AG09309 (cell line): ENCODE results near the gene SNX32.

ENCODE experiments used
- DNase-seq: peaks from one replicate; pipeline ENCODE4 v3.0.0-alpha.2; 2010; ENCODE audit warnings: low read depth
- H3K4me3 ChIP-seq: 2 replicates; pipeline ENCODE4 v1.5.1; 2011; ENCODE audit warnings: mild to moderate bottlenecking, low read depth, low read length, moderate library complexity; ENCODE audit not compliant: control insufficient read depth
- TF ChIP-seq, protein P1 (sequence below): IDR thresholded peaks from 2 replicates; pipeline ENCODE4 v1.5.1; 2011; ENCODE audit warnings: mild to moderate bottlenecking, low read depth, low read length, inconsistent platforms; ENCODE audit not compliant: insufficient read depth, control insufficient read depth; ENCODE audit errors: missing control alignments

Gene SNX32

DNA sequence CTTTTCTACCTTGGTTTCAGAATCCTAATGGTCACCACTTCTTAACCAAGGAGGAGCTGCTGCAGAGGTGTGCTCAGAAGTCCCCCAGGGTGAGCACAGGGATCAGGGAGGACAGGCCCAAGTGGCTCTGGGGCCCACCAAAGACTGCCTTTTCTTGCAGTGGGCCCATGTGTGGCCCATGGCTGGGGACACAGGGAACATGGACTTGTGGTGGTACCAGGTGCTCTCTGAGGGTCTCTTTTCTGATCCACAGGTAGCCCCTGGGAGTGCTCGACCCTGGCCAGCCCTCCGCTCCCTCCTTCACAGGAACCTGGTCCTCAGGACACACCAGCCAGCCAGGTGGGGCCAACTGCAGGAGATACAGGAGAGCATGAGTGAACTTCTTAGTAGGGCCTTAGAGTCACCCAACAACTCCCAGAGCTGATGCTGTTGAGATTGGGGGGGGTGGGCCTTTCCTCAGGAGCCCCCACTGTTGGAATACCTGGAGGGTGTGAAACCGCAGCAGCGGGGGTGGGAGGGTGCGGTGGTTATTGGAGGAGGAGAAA is 28.5 kb downstream of the SNX32 start:
- TF ChIP-seq, protein P1, sequence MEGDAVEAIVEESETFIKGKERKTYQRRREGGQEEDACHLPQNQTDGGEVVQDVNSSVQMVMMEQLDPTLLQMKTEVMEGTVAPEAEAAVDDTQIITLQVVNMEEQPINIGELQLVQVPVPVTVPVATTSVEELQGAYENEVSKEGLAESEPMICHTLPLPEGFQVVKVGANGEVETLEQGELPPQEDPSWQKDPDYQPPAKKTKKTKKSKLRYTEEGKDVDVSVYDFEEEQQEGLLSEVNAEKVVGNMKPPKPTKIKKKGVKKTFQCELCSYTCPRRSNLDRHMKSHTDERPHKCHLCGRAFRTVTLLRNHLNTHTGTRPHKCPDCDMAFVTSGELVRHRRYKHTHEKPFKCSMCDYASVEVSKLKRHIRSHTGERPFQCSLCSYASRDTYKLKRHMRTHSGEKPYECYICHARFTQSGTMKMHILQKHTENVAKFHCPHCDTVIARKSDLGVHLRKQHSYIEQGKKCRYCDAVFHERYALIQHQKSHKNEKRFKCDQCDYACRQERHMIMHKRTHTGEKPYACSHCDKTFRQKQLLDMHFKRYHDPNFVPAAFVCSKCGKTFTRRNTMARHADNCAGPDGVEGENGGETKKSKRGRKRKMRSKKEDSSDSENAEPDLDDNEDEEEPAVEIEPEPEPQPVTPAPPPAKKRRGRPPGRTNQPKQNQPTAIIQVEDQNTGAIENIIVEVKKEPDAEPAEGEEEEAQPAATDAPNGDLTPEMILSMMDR, result no peak
- DNase-seq, result no peak
- no peak overlapping the region for H3K4me3 ChIP-seq

DNA sequence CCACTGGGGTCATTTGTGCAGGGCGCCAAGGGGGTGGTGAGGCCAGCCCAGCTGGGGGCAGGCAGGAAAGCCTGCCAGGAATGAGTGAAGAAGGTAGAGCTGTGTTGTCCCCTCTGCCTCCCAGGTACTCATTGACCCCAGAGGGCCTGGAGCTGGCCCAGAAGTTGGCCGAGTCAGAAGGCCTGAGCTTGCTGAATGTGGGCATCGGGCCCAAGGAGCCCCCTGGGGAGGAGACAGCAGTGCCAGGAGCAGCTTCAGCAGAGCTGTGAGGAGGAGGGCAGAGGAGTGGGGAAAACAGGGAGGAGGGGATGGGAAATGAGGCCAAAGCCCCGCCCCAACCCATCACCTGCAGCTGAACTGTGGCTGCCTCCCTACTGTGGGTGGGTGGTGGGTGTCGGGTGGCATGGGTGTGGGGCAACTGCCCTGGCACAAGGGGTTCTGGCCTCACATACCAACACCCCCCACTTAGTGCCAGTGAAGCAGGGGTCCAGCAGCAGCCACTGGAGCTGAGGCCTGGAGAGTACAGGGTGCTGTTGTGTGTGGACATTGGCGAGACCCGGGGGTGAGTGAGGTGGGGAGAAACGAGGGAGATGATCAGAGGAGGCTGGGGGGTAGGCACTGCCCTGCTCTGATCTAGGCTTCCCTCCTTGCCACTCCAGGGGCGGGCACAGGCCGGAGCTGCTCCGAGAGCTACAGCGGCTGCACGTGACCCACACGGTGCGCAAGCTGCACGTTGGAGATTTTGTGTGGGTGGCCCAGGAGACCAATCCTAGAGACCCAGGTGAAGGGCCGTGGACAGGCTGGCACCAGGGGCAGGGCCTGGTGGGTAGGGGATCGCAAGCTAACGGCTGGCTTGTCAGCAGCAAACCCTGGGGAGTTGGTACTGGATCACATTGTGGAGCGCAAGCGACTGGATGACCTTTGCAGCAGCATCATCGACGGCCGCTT is 29.5 kb downstream of the SNX32 start:
- DNase-seq, result no peak
- TF ChIP-seq, protein P1, result no peak
- no peak overlapping the region for H3K4me3 ChIP-seq

DNA sequence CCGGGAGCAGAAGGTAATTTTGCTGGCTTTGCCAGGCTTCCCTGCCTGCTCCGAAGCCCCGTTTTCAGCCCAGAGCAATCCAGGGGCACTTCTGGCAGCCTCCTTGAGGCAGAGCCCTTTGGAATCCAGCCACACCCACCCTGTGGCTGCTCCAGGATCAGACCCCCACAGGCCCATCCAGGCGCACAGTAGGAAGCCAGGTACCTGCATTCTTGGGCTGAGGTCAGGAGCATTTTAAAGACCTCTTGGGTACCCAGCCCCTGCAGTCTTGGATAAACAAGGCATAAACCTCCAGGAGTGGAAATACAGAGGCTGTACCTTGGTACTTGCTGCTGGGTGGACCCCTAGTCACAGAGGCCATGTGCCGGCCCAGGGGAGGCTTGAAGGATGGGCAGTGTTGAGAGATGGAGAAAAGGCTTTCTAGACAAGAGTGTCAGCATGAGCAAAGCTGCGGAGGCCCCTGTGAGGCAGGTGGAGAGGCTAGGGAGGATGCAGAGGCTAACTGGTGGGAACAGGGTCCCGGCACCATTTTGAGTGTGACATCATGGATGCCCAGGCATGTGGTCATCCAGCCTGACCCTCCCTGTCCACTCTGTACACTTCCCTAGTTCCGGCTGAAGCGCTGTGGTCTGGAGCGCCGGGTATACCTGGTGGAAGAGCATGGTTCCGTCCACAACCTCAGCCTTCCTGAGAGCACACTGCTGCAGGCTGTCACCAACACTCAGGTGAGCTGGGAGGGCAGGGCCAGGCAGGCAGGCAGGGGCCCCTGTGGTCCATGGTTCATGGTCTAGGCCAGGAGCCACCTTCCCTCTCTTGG is 30.3 kb downstream of the SNX32 start:
- no peak overlapping the region for H3K4me3 ChIP-seq
- TF ChIP-seq, protein P1, result no peak
- no peak for DNase-seq

DNA sequence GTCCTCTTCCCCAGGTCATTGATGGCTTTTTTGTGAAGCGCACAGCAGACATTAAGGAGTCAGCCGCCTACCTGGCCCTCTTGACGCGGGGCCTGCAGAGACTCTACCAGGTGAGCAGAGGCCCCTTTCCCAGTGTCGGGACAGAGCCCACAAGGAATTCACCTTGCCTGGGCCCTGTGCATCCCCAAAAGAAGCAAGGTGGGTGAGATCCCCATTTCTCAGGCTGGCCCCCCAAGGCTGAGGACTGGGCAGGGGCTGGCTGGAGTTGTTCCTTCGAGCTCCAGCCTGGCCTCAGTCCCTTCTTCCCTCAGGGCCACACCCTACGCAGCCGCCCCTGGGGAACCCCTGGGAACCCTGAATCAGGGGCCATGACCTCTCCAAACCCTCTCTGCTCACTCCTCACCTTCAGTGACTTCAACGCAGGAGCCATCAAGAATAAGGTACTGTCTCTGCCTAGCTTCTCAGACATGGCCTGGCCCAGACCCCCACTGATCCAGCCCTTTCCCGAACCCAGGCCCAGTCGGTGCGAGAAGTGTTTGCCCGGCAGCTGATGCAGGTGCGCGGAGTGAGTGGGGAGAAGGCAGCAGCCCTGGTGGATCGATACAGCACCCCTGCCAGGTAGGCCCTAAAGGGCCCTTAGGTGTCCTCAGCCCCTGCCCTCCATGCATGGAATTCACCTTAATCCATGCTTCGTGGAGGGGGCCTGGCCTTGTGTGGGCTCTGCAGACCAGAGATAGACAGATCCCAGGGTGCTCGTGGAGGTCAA is 31.1 kb downstream of the SNX32 start:
- no peak for DNase-seq
- TF ChIP-seq, protein P1, result no peak
- no peak overlapping the region for H3K4me3 ChIP-seq

DNA sequence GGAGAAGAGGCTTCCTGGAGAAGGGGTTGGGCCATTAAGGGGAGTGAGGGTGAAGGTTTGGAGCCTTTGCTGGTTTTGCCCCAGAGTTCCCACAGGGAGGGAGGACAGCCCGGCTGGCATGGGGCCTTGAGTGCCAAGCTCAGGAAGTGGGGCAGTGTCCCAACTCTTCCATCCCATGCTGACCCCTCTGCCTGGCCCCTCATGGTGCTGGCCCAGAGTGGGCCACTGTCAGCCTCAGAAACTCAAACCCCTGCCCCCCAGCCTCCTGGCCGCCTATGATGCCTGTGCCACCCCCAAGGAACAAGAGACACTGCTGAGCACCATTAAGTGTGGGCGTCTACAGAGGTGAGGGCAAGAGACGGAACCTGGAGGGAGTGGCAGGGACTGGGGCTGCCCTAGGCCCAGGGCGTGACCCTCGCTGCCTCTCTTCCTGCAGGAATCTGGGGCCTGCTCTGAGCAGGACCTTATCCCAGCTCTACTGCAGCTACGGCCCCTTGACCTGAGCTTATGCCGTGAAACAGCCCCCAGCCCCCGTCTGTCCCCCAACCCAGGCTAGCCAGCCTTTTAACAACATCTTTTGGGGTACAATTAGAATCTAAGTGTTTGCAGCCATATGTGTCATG is 31.9 kb downstream of the SNX32 start:
- DNase-seq, result no peak
- H3K4me3 ChIP-seq, result no peak overlapping the region
- TF ChIP-seq, protein P1, result no peak
